GM12872 (cell line): Measurements from ENCODE around the gene ARID3C.

Experiments
- CTCF ChIP-seq: IDR thresholded peaks from 3 replicates; pipeline ENCODE4 v1.5.1; 2011; ENCODE audit warnings: low read depth, mild to moderate bottlenecking, low read length, moderate library complexity; ENCODE audit not compliant: insufficient read depth

ARID3C gene

GRCh38 chr9:34655394-34655793 is 26.5 kb upstream of the ARID3C start:
- no peak for TF ChIP-seq CTCF

- no peak for TF ChIP-seq CTCF
Observed at GRCh38 chr9:34654323-34655051, 25.6 kb upstream of the ARID3C start.

GRCh38 chr9:34653151-34654072 is 24.5 kb upstream of the ARID3C start:
- no peak for TF ChIP-seq CTCF

- TF ChIP-seq CTCF = no peak
Observed at GRCh38 chr9:34652602-34653000, 23.7 kb upstream of the ARID3C start.

GRCh38 chr9:34651876-34652601 is 23.2 kb upstream of the ARID3C start, which contains the start of gene IL11RA:
Gene IL11RA, plus strand, starts transcription at chr9:34652185. Its CDS starts 3,033 bp downstream, at chr9:34655218.
- TF ChIP-seq CTCF = no peak

- TF ChIP-seq CTCF = no peak
Observed at GRCh38 chr9:34651321-34651720, 22.5 kb upstream of the ARID3C start.

- no peak for TF ChIP-seq CTCF
Observed at GRCh38 chr9:34650816-34651215, 21.9 kb upstream of the ARID3C start.
